HG03571 (cell line): ENCODE measurements around the gene CCP110.

Source experiments
- ATAC-seq: cut with Tn5 transposase; IDR thresholded peaks from one replicate; pipeline ENCODE4 v1.9.1; 2021; ENCODE audit not compliant: unreplicated experiment

CCP110 gene, protein sequence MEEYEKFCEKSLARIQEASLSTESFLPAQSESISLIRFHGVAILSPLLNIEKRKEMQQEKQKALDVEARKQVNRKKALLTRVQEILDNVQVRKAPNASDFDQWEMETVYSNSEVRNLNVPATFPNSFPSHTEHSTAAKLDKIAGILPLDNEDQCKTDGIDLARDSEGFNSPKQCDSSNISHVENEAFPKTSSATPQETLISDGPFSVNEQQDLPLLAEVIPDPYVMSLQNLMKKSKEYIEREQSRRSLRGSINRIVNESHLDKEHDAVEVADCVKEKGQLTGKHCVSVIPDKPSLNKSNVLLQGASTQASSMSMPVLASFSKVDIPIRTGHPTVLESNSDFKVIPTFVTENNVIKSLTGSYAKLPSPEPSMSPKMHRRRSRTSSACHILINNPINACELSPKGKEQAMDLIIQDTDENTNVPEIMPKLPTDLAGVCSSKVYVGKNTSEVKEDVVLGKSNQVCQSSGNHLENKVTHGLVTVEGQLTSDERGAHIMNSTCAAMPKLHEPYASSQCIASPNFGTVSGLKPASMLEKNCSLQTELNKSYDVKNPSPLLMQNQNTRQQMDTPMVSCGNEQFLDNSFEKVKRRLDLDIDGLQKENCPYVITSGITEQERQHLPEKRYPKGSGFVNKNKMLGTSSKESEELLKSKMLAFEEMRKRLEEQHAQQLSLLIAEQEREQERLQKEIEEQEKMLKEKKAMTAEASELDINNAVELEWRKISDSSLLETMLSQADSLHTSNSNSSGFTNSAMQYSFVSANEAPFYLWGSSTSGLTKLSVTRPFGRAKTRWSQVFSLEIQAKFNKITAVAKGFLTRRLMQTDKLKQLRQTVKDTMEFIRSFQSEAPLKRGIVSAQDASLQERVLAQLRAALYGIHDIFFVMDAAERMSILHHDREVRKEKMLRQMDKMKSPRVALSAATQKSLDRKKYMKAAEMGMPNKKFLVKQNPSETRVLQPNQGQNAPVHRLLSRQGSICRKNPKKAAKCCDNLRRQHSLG

DNA sequence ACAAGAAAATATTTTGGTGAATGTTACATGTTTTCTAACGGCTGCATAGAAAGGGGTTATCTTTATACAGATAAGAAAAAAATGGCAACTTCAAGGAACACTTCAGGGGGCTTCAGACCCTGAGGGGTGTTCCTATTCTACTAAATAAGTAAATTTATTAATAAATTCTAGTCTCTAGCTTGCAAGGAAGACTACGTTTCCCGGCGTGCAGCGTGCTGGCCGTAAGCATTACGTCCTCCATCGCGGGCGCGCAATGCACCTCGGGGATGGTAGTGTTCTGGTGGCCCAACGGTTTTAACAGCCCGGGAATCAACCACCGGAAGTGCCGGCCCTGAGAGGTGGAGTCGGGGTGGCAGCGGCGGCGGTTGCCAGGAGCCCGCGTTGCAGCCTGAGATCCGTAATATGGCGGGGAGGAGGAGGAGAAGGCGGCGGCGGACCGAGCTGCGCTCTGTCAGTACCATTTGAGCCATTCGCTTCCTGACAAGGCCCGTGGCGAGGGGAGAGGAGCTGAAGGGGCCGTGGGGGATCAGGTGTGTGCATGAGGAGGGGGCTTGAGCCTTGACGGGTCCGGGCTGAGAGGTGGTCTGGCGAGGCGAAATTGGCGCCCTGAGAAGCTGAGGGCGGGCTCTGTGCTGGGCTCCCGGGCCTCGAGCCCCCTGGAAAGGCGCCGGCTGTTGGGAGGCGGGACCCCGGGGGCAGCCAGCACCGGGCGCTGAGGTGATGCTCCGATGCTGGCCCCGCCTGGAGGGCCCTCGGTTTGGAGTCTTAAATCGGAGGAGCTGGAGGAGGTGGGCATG is at the start of gene CCP110:
CCP110 (plus strand) TSS at position 384 of the 797 bp plus-strand sequence. CDS start 3,940 bp downstream, outside the sequence.
- ATAC-seq = peak; percentile 60

GRCh38 chr16:19474617-19475016 is 49.1 kb upstream of the CCP110 start:
- ATAC-seq = no peak

GRCh38 chr16:19478505-19478904 is 45.2 kb upstream of the CCP110 start:
- no peak for ATAC-seq

DNA sequence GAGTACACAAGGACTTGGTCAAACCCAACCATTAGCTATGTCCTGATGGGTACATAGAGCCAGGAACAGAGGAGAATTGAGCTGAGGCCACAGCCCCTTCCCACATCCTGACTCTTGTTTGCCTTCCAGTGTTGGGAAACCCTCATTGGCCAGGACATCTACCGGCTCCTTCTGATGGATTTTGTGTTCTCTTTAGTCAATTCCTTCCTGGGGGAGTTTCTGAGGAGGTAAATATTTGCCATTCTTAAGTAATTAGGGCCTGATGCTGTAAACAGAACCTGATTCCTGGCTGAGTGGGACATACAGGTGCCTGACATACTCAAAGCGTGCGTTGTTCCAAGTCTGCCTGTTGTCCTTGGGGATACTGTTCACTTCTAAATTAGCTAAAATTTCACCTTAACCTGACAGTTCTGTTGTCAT is 44.4 kb upstream of the CCP110 start:
- no peak for ATAC-seq

GRCh38 chr16:19481296-19481695 is 42.4 kb upstream of the CCP110 start:
- ATAC-seq = no peak

DNA sequence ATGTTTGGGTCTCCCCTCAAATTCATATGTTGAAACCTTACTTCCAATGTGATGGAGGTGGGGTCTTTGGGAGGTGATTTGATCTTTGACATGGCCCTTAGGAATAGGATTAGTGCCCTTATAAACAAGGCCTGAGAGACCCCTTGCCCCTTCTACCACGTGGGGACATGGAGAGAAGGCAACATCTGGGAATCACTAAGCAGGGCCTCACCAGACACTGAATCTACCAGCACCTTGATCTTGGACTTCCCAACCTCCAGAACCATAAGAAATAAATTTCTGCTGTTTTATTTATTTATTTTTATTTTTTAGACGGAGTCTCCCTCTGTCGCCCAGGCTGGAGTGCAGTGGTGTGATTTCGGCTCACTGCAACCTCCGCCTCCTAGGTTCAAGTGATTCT is 42.0 kb upstream of the CCP110 start:
- ATAC-seq = no peak

- no peak for ATAC-seq
Measured at GRCh38 chr16:19482291-19482690, 41.5 kb upstream of the CCP110 start.

GRCh38 chr16:19484096-19484495 is 39.6 kb upstream of the CCP110 start:
- no peak for ATAC-seq

DNA sequence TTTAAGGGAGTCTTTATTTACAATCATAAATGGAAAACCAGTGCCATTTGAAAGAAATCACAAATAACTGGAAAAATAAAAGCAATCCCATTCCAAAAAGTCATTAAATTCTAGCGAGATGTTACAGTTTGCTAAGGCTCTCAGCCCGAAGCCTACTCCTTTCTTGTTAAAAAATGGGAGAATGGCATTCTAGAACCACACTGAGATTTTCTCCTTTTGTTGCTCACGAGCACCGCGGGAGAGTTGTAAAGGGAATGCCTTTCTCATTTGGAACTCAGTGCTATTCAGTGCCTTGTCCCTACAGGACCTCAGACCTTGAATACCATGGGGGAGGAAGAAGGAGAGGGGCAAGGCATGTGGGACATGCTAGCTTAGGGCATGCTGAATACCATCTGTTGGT is 38.1 kb upstream of the CCP110 start:
- no peak for ATAC-seq

DNA sequence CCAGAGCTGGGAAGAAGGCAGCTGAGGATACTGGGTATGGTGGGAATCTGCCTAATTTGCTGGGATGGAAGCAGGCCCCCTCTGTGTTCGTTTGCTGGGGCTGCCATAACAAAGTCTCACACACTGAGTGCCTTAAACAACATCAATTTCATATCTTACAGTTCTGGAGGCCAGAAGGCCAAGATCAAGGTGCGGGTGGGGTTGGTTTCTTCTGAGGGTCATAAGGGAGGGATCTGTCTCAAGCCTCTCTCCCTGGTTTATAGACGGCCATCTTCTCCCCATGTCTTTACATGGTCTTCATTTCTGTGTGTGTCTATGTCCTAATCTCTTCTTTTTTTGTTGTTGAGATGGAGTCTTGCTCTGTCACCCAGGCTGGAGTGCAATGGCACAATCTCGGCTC is 37.7 kb upstream of the CCP110 start:
- ATAC-seq = no peak

DNA sequence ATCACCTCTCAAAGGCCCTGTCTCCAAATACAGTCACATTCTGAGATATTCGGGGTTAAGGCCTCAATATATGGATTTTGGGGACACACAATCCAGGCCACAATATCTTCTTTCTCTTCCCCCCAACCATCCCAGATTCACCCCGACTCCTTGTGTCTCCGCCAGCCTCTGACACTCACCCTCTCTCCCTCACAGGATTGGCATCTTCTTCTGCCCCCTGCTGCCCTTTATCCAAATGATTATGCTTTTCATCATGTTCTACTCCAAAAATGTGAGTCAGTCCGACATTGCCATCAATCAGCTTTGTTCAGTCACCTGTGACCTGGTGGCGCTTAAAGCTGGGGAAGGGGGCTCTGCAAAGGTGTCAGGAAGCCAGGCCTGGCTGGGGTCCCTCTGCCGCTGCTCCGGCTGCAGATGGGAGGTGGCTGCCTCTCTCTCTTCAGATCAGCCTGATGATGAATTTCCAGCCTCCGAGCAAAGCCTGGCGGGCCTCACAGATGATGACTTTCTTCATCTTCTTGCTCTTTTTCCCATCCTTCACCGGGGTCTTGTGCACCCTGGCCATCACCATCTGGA is 36.9 kb upstream of the CCP110 start:
- ATAC-seq = no peak

DNA sequence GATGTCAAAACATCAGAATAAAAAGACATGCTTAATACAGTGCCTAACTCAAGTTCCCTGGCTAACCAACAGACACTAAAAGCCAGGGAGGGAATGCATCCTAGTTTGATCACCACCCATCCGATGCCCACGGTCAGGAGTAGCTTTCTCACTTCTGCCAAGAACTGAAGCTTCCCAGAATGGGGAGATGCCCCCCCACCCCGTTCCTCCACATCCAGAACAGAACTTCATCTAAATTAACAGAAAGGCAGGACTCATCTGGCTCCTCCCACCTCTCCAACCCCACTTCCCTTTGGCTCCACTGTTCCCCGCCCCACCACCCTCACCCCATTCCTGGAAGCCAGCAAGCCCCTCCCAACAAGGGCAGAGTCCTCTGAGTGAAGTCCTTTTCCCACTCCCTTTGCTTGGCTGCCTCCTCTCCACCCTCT is 35.5 kb upstream of the CCP110 start:
- ATAC-seq = no peak

GRCh38 chr16:19490619-19491018 is 33.1 kb upstream of the CCP110 start:
- ATAC-seq = no peak

DNA sequence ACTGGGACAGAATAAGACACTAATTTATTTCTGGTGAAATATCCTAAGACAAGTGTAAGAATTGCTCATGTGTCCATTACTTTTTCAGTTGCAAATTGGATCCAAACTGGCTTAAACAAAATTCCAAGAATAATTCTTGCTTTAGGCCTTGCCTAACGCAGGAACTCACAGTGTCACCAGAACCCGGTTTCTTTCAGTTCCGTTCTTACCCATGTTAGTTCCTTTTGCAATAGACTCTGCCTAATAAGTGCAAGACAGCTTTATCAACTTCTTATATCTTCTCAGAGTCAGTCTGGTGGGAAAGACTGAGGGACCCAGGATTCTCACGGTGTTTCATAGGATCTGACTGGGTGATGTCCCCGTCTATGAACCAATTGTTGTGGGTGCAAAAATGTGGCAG is 26.6 kb upstream of the CCP110 start:
- no peak for ATAC-seq

DNA sequence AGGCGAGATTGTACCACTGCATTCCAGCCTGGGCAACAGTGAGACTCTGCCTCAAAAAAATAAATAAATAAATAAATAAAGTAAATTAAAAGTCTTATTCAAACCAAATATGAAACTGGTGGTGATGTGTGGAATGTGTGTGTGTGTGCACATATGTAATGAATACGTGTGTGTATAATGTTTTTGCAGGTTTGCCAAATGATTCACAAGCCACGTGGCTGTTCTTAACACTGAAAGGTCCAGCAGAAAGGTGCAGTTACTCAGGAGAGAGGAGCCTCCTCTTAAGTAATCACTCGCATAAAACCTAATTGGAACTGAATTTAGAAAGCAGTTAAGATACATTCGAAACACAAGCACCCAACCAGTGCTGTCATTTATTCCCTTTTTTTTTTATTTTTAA is 24.7 kb upstream of the CCP110 start:
- ATAC-seq = no peak

- no peak for ATAC-seq
Measured at GRCh38 chr16:19499481-19499880, 24.3 kb upstream of the CCP110 start.

DNA sequence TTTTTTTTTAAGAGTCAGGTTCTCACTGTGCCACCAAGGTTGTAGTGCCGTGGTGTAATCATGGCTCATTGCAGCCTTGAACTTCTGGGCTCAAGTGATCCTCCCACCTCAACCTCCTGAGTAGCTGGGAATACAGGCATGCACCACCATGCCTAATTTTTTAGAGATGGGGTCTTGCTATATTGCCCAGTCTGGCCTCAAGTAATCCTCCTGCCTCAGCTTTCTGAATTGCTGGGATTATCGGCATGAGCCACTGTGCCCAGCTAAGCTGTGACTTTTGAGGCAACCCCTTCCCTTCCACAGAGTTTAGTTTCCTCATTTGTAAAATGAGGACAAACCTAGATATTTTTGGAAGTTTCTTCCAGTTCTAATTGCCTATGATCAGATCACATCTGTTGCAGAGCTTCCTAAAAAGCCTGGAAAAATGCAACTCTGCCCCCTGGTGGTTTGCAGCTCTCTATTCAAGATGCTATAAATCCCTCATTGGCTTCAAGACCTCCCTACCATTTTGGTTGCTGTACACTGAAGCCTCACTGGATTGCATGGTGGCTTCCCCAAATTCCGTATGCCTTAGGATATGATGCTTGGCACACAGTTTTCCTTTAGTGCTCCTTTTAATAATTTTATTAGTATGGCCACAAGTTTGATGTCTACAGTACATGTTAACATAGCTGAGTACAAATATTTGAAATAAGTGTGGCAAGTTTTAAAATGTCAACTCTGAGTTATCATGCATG is 21.2 kb upstream of the CCP110 start:
- ATAC-seq = no peak

GRCh38 chr16:19503461-19504075 is 20.2 kb upstream of the CCP110 start:
- ATAC-seq = no peak

- no peak for ATAC-seq
Measured at GRCh38 chr16:19505600-19506303, 18.0 kb upstream of the CCP110 start.
